ENCODE data around the gene VPREB1.
"Not testable (repeated sequence)": the region's sequence is repeated elsewhere in the genome, so short reads cannot be mapped to it uniquely, and the experiment has no call there.

VPREB1 gene

GRCh38 chr22:22248878-22249277, 4.3 kb downstream of the VPREB1 start:
- DNase-seq = no peak

GRCh38 chr22:22250651-22251050, 6.1 kb downstream of the VPREB1 start:
- not testable (repeated sequence) for DNase-seq

- not testable (repeated sequence) for DNase-seq
These were observed 11.5 kb downstream of the VPREB1 start for GRCh38 chr22:22256133-22256532.

- DNase-seq = not testable (repeated sequence)
These were observed 14.2 kb downstream of the VPREB1 start for GRCh38 chr22:22258597-22259415.

- not testable (repeated sequence) for DNase-seq
These were observed 15.6 kb downstream of the VPREB1 start for GRCh38 chr22:22260169-22260568.

GRCh38 chr22:22260586-22260985, 16.0 kb downstream of the VPREB1 start:
- DNase-seq = not testable (repeated sequence)

- DNase-seq = peak in 1 of 2 experiments; percentile 39
These were observed 17.9 kb downstream of the VPREB1 start for GRCh38 chr22:22262332-22263074.

GRCh38 chr22:22263823-22264222, 19.2 kb downstream of the VPREB1 start:
- DNase-seq = not testable (repeated sequence)

GRCh38 chr22:22270036-22270676, 25.6 kb downstream of the VPREB1 start:
- DNase-seq = not testable (repeated sequence)

- DNase-seq = not testable (repeated sequence)
These were observed 32.8 kb downstream of the VPREB1 start for GRCh38 chr22:22277423-22277822.

GRCh38 chr22:22284962-22285756, 40.6 kb downstream of the VPREB1 start:
- DNase-seq = not testable (repeated sequence)

- not testable (repeated sequence) for DNase-seq
These were observed 42.0 kb downstream of the VPREB1 start for GRCh38 chr22:22286390-22287105.

- not testable (repeated sequence) for DNase-seq
These were observed 42.6 kb downstream of the VPREB1 start for GRCh38 chr22:22287106-22287626.

- DNase-seq = not testable (repeated sequence)
These were observed 45.1 kb downstream of the VPREB1 start for GRCh38 chr22:22289666-22290065.

GRCh38 chr22:22291129-22291806, 46.7 kb downstream of the VPREB1 start:
- DNase-seq = not testable (repeated sequence)

- DNase-seq = not testable (repeated sequence)
These were observed 48.1 kb downstream of the VPREB1 start for GRCh38 chr22:22292656-22293055.

GRCh38 chr22:22293436-22293835, 48.9 kb downstream of the VPREB1 start:
- not testable (repeated sequence) for DNase-seq

GRCh38 chr22:22294641-22295040, 50.1 kb downstream of the VPREB1 start:
- not testable (repeated sequence) for DNase-seq

Data from activated T-cell treated with anti-CD3 and anti-CD28 coated beads, Interleukin-2, amount 50 U/mL, for 48 hours (primary cell).